Colonic mucosa (tissue), 4 donors: ENCODE measurements around the gene EPHB1. TPM values are rescaled to one million over a fixed set of nuclear protein-coding genes. Genes with fewer than 3 reads are reported as not detected.

Source experiments
- DNase-seq: peaks from one replicate; pipeline ENCODE4 v3.0.0-alpha.2; 2020
- H3K27ac ChIP-seq: fragments of 200-600 bp; one replicate; pipeline ENCODE4 v1.8.0; 2021
- H3K27me3 ChIP-seq: fragments of 200-600 bp; one replicate; pipeline ENCODE4 v1.8.0; 2021
- H3K36me3 ChIP-seq: fragments of 200-600 bp; one replicate; pipeline ENCODE4 v1.8.0; 2021
- H3K4me1 ChIP-seq: fragments of 200-600 bp; one replicate; pipeline ENCODE4 v1.8.0; 2021; ENCODE audit warnings: mild to moderate bottlenecking
- H3K4me3 ChIP-seq: fragments of 200-600 bp; one replicate; pipeline ENCODE4 v1.8.0; 2021
- H3K9ac ChIP-seq, 2 donors: one replicate each; pipeline ENCODE4 v1.7.0; 2013; ENCODE audit warnings: control low read depth in 2 of 2, low read depth in 2 of 2, low read length in 2 of 2
- H3K9me3 ChIP-seq: fragments of 200-600 bp; one replicate; pipeline ENCODE4 v1.8.0; 2021
- CTCF ChIP-seq: fragments of 200-600 bp; IDR thresholded peaks from one replicate; pipeline ENCODE4 v1.8.0; 2022; ENCODE audit warnings: antibody characterized with exemption, mild to moderate bottlenecking
- intact Hi-C: fragments of 100-400 bp; cut with DNase I; formaldehyde crosslinking; loops from one replicate; pipeline ENCODE4 v1.14.1; 2022
- total RNA-seq, 2 donors: library from RNA; stranded (reverse); fragmentation: NEBNext Ultra II Directional in 1 of 2; extraction: Animal tissue kit (Norgen Biotek cat#: 25700) in 1 of 2; gene quantifications; one replicate each; pipeline ENCODE4 v1.2.1, GENCODE V29; 2021
- donor health status: healthy.
- donor health status: DM: no; HTN: no; CAD: no.
- donor health status: DM: no; HTN: no; CAD: no.

The EPHB1 gene
- total RNA-seq, 2 donors from 2014 or later, result 0.40 to 0.74 TPM

GRCh38 chr3:134894533-134894932 is 99.5 kb downstream of the EPHB1 start:
- Histone ChIP-seq H3K27me3 (no peaks in the 10 kb centered on the region), H3K4me1 (no peaks in the 10 kb centered on the region), H3K9ac (no peak overlapping the region), H3K9me3 (no peaks in the 10 kb centered on the region), H3K27ac (no peak overlapping the region), H3K36me3 (no peaks in the 10 kb centered on the region), H3K4me3 (no peak overlapping the region)
- no peak for TF ChIP-seq CTCF
- intact Hi-C loops, result no loop called here
- DNase-seq, result no peak

GRCh38 chr3:134895181-134895580 is 100.1 kb downstream of the EPHB1 start:
- TF ChIP-seq CTCF, result no peak
- no peaks in the 10 kb centered on the region for H3K9me3 ChIP-seq
- no peak overlapping the region for H3K9ac ChIP-seq
- no peaks in the 10 kb centered on the region for H3K4me1 ChIP-seq
- no peaks in the 10 kb centered on the region for H3K36me3 ChIP-seq
- H3K4me3 ChIP-seq, result no peak overlapping the region
- no peak for DNase-seq
- no peak overlapping the region for H3K27ac ChIP-seq
- intact Hi-C loops, result no loop called here
- H3K27me3 ChIP-seq, result no peaks in the 10 kb centered on the region

GRCh38 chr3:134896141-134896540 is 101.1 kb downstream of the EPHB1 start:
- intact Hi-C loops, result no loop called here
- Histone ChIP-seq H3K4me1 (no peaks in the 10 kb centered on the region), H3K27me3 (no peaks in the 10 kb centered on the region), H3K4me3 (no peak overlapping the region), H3K9ac (no peak overlapping the region), H3K27ac (no peak overlapping the region), H3K9me3 (no peaks in the 10 kb centered on the region), H3K36me3 (no peaks in the 10 kb centered on the region)
- TF ChIP-seq CTCF, result no peak
- DNase-seq, result no peak

- intact Hi-C loops, result no loop called here
Measured at GRCh38 chr3:134896696-134897095, 101.6 kb downstream of the EPHB1 start.

GRCh38 chr3:134897391-134898141 is 102.5 kb downstream of the EPHB1 start:
- Histone ChIP-seq H3K9ac (no peak overlapping the region), H3K27me3 (no peaks in the 10 kb centered on the region), H3K36me3 (no peaks in the 10 kb centered on the region), H3K27ac (no peak overlapping the region), H3K4me3 (no peak overlapping the region), H3K9me3 (no peaks in the 10 kb centered on the region), H3K4me1 (no peaks in the 10 kb centered on the region)
- intact Hi-C loops, result no loop called here
- no peak for TF ChIP-seq CTCF
- no peak for DNase-seq

More at GRCh38 chr3:134896696-134897095, 101.6 kb downstream of the EPHB1 start:
- H3K9me3 ChIP-seq, result no peaks in the 10 kb centered on the region
- H3K4me1 ChIP-seq, result no peaks in the 10 kb centered on the region
- no peak for TF ChIP-seq CTCF
- no peak overlapping the region for H3K4me3 ChIP-seq
- no peaks in the 10 kb centered on the region for H3K27me3 ChIP-seq
- no peak overlapping the region for H3K9ac ChIP-seq
- DNase-seq, result no peak
- H3K27ac ChIP-seq, result no peak overlapping the region
- no peaks in the 10 kb centered on the region for H3K36me3 ChIP-seq
